LNCAP (cell line): ENCODE data around the gene CALR.

Source experiments
- TF ChIP-seq, protein P1 (sequence below): fragments of 450-650 bp; IDR thresholded peaks from 2 replicates; pipeline ENCODE4 v1.5.1; 2017; ENCODE audit warnings: mild to moderate bottlenecking

Gene CALR

GRCh38 chr19:12946731-12947496 is 8.5 kb downstream of the CALR start:
- TF ChIP-seq, protein P1, sequence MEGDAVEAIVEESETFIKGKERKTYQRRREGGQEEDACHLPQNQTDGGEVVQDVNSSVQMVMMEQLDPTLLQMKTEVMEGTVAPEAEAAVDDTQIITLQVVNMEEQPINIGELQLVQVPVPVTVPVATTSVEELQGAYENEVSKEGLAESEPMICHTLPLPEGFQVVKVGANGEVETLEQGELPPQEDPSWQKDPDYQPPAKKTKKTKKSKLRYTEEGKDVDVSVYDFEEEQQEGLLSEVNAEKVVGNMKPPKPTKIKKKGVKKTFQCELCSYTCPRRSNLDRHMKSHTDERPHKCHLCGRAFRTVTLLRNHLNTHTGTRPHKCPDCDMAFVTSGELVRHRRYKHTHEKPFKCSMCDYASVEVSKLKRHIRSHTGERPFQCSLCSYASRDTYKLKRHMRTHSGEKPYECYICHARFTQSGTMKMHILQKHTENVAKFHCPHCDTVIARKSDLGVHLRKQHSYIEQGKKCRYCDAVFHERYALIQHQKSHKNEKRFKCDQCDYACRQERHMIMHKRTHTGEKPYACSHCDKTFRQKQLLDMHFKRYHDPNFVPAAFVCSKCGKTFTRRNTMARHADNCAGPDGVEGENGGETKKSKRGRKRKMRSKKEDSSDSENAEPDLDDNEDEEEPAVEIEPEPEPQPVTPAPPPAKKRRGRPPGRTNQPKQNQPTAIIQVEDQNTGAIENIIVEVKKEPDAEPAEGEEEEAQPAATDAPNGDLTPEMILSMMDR: no peak

DNA sequence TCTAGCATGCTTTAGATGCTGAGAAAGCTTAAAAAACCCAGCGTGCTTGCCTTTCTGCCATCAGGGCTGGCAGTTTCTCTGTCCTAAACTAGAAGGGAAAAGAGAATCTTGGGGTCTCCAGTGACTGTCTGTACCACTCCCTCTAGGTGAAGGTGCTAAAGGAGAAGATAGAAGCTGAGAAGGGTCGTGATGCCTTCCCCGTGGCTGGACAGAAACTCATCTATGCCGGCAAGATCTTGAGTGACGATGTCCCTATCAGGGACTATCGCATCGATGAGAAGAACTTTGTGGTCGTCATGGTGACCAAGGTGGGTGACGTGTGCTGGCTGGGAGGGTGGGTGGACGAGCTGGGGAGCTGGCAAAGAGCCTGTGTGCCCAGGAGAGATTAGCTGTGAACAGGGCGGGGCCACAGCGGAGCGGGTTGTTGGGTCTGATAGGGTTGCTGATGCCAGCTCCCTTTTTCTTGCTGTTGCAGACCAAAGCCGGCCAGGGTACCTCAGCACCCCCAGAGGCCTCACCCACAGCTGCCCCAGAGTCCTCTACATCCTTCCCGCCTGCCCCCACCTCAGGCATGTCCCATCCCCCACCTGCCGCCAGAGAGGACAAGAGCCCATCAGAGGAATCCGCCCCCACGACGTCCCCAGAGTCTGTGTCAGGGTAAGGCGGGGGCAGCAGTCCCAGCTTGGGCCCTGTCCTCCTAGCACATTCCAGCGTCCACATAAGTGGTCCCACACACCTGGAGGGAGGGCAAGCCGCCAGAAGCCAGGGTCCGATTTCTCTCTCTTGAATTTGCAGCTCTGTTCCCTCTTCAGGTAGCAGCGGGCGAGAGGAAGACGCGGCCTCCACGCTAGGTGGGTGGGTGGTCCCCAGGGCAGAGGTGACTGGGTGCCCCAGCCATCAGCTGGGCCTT is 9.5 kb downstream of the CALR start:
- TF ChIP-seq, protein P1: no peak

GRCh38 chr19:12948612-12949362 is 10.4 kb downstream of the CALR start:
- TF ChIP-seq, protein P1: no peak

DNA sequence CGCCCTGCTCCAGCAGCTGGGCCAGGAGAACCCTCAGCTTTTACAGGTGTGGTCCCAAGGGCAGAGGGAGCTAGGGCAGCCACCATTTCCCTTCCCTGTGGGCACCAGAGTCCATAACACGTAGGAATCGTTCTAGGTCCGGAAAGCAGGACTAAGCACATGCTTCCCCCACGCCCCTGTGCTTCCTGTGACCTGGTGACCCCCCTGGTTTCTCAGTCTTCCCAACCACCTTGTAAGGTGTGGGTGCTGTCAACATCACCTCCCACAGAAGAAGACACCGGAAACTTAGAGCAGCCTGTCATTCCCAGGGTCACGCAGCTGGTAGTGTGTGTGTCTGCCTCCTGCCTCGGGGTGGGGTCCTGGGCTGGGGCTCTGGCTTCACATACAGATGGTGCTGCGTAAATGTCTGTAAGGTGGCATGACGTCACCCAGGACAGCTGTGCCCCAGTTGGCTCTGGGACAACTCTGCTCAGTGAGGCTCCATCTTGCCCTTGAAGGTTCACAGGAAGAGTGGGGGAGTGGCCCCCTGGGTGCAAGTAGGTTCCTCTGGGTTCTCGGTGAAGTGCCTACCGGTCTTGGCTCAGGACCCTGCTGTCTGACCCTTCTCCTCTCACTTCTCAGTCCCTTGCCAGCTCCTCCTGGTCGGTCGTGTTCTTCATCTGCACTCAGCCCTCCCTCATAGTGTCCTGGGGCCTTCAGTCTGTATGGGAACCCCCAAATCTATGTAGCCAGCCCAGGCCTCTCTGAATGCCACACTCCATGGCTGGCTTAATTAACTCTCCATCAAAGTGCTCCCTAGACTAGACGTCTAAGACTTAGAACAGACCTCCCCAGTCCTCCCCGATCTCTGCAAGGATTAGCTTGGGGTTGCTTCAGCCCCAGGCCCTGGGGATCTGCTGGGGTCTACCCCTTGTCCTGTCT is 11.2 kb downstream of the CALR start:
- TF ChIP-seq, protein P1: no peak

DNA sequence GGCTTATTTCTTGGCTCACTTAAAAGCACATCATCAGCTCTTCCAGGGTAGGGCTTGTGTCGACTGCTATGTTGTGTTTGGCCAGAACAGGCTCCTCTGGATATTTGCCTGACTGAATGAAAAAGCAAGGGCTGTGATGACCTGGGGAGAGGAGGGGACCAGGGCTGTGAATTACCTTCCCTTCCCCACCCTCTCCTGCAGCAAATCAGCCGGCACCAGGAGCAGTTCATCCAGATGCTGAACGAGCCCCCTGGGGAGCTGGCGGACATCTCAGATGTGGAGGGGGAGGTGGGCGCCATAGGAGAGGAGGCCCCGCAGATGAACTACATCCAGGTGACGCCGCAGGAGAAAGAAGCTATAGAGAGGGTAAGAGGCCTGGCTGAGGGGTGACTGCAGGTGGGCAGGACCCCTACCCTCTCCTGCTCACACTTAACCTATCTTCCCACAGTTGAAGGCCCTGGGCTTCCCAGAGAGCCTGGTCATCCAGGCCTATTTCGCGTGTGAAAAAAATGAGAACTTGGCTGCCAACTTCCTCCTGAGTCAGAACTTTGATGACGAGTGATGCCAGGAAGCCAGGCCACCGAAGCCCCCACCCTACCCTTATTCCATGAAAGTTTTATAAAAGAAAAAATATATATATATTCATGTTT is 14.2 kb downstream of the CALR start:
- TF ChIP-seq, protein P1: no peak

DNA sequence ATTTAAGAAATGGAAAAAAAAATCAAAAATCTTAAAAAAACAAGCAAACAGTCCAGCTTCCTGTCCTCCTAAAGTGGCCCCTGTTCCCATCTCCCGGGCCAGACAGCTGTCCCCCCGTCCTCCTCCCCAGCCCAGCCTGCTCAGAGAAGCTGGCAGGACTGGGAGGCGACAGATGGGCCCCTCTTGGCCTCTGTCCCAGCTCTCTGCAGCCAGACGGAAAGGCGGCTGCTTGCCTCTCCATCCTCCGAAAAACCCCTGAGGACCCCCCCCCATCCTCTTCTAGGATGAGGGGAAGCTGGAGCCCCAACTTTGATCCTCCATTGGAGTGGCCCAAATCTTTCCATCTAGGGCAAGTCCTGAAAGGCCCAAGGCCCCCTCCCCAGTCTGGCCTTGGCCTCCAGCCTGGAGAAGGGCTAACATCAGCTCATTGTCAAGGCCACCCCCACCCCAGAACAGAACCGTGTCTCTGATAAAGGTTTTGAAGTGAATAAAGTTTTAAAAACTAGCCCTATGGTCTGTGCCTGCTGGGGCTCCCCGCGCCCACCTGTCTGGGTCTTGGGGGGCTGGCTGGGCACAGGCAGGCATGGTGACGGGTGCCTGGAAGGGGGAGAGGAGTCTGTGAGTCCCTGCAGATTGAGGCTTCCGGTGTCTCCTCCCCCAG is 14.9 kb downstream of the CALR start:
- TF ChIP-seq, protein P1: no peak
